Ectodermal cell (in vitro differentiated cells): ENCODE measurements around the gene RALGAPB.
"Not testable (repeated sequence)": the region's sequence is repeated elsewhere in the genome, so short reads cannot be mapped to it uniquely, and the experiment has no call there.

ENCODE experiments used
- H3K27ac ChIP-seq: 2 replicates; pipeline ENCODE4 v1.7.0; 2013; ENCODE audit warnings: mild to moderate bottlenecking, low read depth, low read length; ENCODE audit not compliant: insufficient read depth, poor library complexity, severe bottlenecking
- H3K27me3 ChIP-seq: 2 replicates; pipeline ENCODE4 v1.7.0; 2013; ENCODE audit warnings: mild to moderate bottlenecking, low read length; ENCODE audit not compliant: insufficient read depth, control insufficient read depth, poor library complexity, severe bottlenecking
- H3K36me3 ChIP-seq: one replicate; pipeline ENCODE4 v1.7.0; 2013; ENCODE audit warnings: low read length; ENCODE audit not compliant: control insufficient read depth, insufficient read depth
- H3K4me1 ChIP-seq: one replicate; pipeline ENCODE4 v1.7.0; 2013; ENCODE audit warnings: low read length; ENCODE audit not compliant: control insufficient read depth, insufficient read depth
- H3K4me3 ChIP-seq: 2 replicates; pipeline ENCODE4 v1.7.0; 2013; ENCODE audit warnings: low read depth, low read length, control low read depth; ENCODE audit not compliant: insufficient read depth
- H3K9me3 ChIP-seq: 2 replicates; pipeline ENCODE4 v1.7.0; 2013; ENCODE audit warnings: mild to moderate bottlenecking, low read length, moderate library complexity; ENCODE audit not compliant: control insufficient read depth
- WGBS, 2 experiments: methylation state at CpG; one replicate each; pipeline ENCODE4 v1.1.7; 2013; ENCODE audit warnings: missing lambda C conversion rate in 2 of 2; 5-methylcytosine and 5-hydroxymethylcytosine counted together

The RALGAPB gene

GRCh38 chr20:38485041-38485440 lies 12.4 kb downstream of the RALGAPB start:
- Histone ChIP-seq H3K4me3 (no peak overlapping the region), H3K27ac (no peak overlapping the region), H3K9me3 (no peaks in the 10 kb centered on the region), H3K4me1 (no peaks in the 10 kb centered on the region), H3K36me3 (peaks cover 3% of the 10 kb centered on the region), H3K27me3 (no peaks in the 10 kb centered on the region)

- peaks cover 9% of the 10 kb centered on the region for H3K36me3 ChIP-seq
Measured at GRCh38 chr20:38489181-38489580, 16.5 kb downstream of the RALGAPB start.

GRCh38 chr20:38497246-38497935 lies 24.7 kb downstream of the RALGAPB start:
- no peaks in the 10 kb centered on the region for H3K4me1 ChIP-seq
- no peaks in the 10 kb centered on the region for H3K9me3 ChIP-seq
- H3K4me3 ChIP-seq, result no peak overlapping the region
- WGBS, 2 experiments, result 97% methylated on average over 8 of the region's 8 CpGs
- no peak overlapping the region for H3K27ac ChIP-seq
- no peaks in the 10 kb centered on the region for H3K27me3 ChIP-seq
- H3K36me3 ChIP-seq, result peaks cover 15% of the 10 kb centered on the region

More at GRCh38 chr20:38489181-38489580, 16.5 kb downstream of the RALGAPB start:
- Histone ChIP-seq H3K27me3 (no peaks in the 10 kb centered on the region), H3K4me1 (no peaks in the 10 kb centered on the region), H3K4me3 (no peak overlapping the region), H3K9me3 (no peaks in the 10 kb centered on the region), H3K27ac (no peak overlapping the region)
- WGBS, 2 experiments, result 95% methylated on average over 3 of the region's 3 CpGs

GRCh38 chr20:38498909-38499308 lies 26.3 kb downstream of the RALGAPB start:
- WGBS, 2 experiments, result 94 to 96% methylated on average over 1 of the region's 1 CpG
- Histone ChIP-seq H3K4me1 (no peaks in the 10 kb centered on the region), H3K9me3 (no peaks in the 10 kb centered on the region), H3K27ac (no peak overlapping the region), H3K4me3 (no peak overlapping the region), H3K36me3 (peaks cover 19% of the 10 kb centered on the region), H3K27me3 (no peaks in the 10 kb centered on the region)

GRCh38 chr20:38499366-38499765 lies 26.7 kb downstream of the RALGAPB start:
- H3K27me3 ChIP-seq, result no peaks in the 10 kb centered on the region
- no peaks in the 10 kb centered on the region for H3K9me3 ChIP-seq
- no peak overlapping the region for H3K4me3 ChIP-seq
- 93 to 100% methylated on average over 1 of the region's 1 CpG for WGBS, 2 experiments
- no peak overlapping the region for H3K27ac ChIP-seq
- H3K36me3 ChIP-seq, result peaks cover 19% of the 10 kb centered on the region
- H3K4me1 ChIP-seq, result no peaks in the 10 kb centered on the region

- H3K36me3 ChIP-seq, result peaks cover 24% of the 10 kb centered on the region
- WGBS, 2 experiments, result 100% methylated on average over 1 of the region's 2 CpGs; no CpG with 5 or more reads in 1 of the 2 experiments
- no peaks in the 10 kb centered on the region for H3K4me1 ChIP-seq
- no peaks in the 10 kb centered on the region for H3K9me3 ChIP-seq
- H3K27me3 ChIP-seq, result no peaks in the 10 kb centered on the region
- no peak overlapping the region for H3K4me3 ChIP-seq
- no peak overlapping the region for H3K27ac ChIP-seq
Measured at GRCh38 chr20:38501858-38502436, 29.3 kb downstream of the RALGAPB start.

- H3K27ac ChIP-seq, result no peak overlapping the region
- no peaks in the 10 kb centered on the region for H3K9me3 ChIP-seq
- peaks cover 16% of the 10 kb centered on the region for H3K36me3 ChIP-seq
- H3K27me3 ChIP-seq, result no peaks in the 10 kb centered on the region
- no peak overlapping the region for H3K4me3 ChIP-seq
- 92% methylated on average over 2 to 3 of the region's 3 CpGs for WGBS, 2 experiments
- H3K4me1 ChIP-seq, result no peaks in the 10 kb centered on the region
Measured at GRCh38 chr20:38504368-38505090, 31.9 kb downstream of the RALGAPB start.

- Histone ChIP-seq H3K27me3 (no peaks in the 10 kb centered on the region), H3K4me3 (no peak overlapping the region), H3K36me3 (peaks cover 21% of the 10 kb centered on the region), H3K27ac (no peak overlapping the region), H3K4me1 (no peaks in the 10 kb centered on the region), H3K9me3 (no peaks in the 10 kb centered on the region)
- WGBS, 2 experiments, result 94% methylated on average over 4 of the region's 4 CpGs
Measured at GRCh38 chr20:38505091-38505455, 32.4 kb downstream of the RALGAPB start.

- H3K27ac ChIP-seq, H3K4me1 ChIP-seq, H3K4me3 ChIP-seq, H3K27me3 ChIP-seq, H3K9me3 ChIP-seq: not testable (repeated sequence)
- WGBS, 2 experiments, result 94 to 95% methylated on average over 18 of the region's 19 CpGs
- peaks cover 13% of the 10 kb centered on the region for H3K36me3 ChIP-seq
Measured at GRCh38 chr20:38511726-38512125, 39.1 kb downstream of the RALGAPB start.

- no peaks in the 10 kb centered on the region for H3K4me1 ChIP-seq
- H3K27ac ChIP-seq, result no peak overlapping the region
- H3K27me3 ChIP-seq, result no peaks in the 10 kb centered on the region
- WGBS, 2 experiments, result 91 to 92% methylated on average over 4 of the region's 4 CpGs
- H3K36me3 ChIP-seq, result peaks cover 16% of the 10 kb centered on the region
- H3K9me3 ChIP-seq, result no peaks in the 10 kb centered on the region
- no peak overlapping the region for H3K4me3 ChIP-seq
Measured at GRCh38 chr20:38514185-38514584, 41.5 kb downstream of the RALGAPB start.
